Measurements from ENCODE around the gene MAML3.
"Not testable (repeated sequence)": the region's sequence is repeated elsewhere in the genome, so short reads cannot be mapped to it uniquely, and the experiment has no call there.

The MAML3 gene

GRCh38 chr4:139957986-139958738 lies 195.8 kb downstream of the MAML3 start:
- no peak for DNase-seq

- no peak for DNase-seq
Measured at GRCh38 chr4:139957065-139957464, 196.9 kb downstream of the MAML3 start.

- peak; percentile 22 for DNase-seq
Measured at GRCh38 chr4:139956507-139957017, 197.4 kb downstream of the MAML3 start.

GRCh38 chr4:139955600-139955999 lies 198.4 kb downstream of the MAML3 start:
- peak; percentile 26 for DNase-seq

GRCh38 chr4:139954512-139954911 lies 199.5 kb downstream of the MAML3 start:
- no peak for DNase-seq

GRCh38 chr4:139951021-139951420 lies 203.0 kb downstream of the MAML3 start:
- no peak for DNase-seq

GRCh38 chr4:139950568-139950967 lies 203.4 kb downstream of the MAML3 start:
- no peak for DNase-seq

GRCh38 chr4:139944916-139945315 lies 209.1 kb downstream of the MAML3 start:
- not testable (repeated sequence) for DNase-seq

- DNase-seq = no peak
Measured at GRCh38 chr4:139943277-139943676, 210.7 kb downstream of the MAML3 start.

GRCh38 chr4:139942241-139942640 lies 211.7 kb downstream of the MAML3 start:
- DNase-seq = no peak

GRCh38 chr4:139940600-139940999 lies 213.4 kb downstream of the MAML3 start:
- no peak for DNase-seq

- DNase-seq = no peak
Measured at GRCh38 chr4:139938414-139938813, 215.6 kb downstream of the MAML3 start.

GRCh38 chr4:139935911-139936310 lies 218.1 kb downstream of the MAML3 start:
- no peak for DNase-seq

- DNase-seq = peak; percentile 87
Measured at GRCh38 chr4:139934708-139935195, 219.2 kb downstream of the MAML3 start.

- DNase-seq = peak; percentile 63
Measured at GRCh38 chr4:139934057-139934707, 219.8 kb downstream of the MAML3 start.

- DNase-seq = no peak
Measured at GRCh38 chr4:139933541-139933940, 220.4 kb downstream of the MAML3 start.

- no peak for DNase-seq
Measured at GRCh38 chr4:139933104-139933503, 220.9 kb downstream of the MAML3 start.

- DNase-seq = no peak
Measured at GRCh38 chr4:139924782-139925181, 229.2 kb downstream of the MAML3 start.

- peak; percentile 81 for DNase-seq
Measured at GRCh38 chr4:139922406-139923024, 231.5 kb downstream of the MAML3 start.

GRCh38 chr4:139921429-139922184 lies 232.4 kb downstream of the MAML3 start:
- DNase-seq = peak; percentile 100

GRCh38 chr4:139920486-139921002 lies 233.4 kb downstream of the MAML3 start:
- no peak for DNase-seq

- no peak for DNase-seq
Measured at GRCh38 chr4:139919521-139919920, 234.5 kb downstream of the MAML3 start.

- no peak for DNase-seq
Measured at GRCh38 chr4:139919004-139919403, 235.0 kb downstream of the MAML3 start.
